Activated CD4-positive, alpha-beta T cell treated with anti-CD3 and anti-CD28 coated beads for 4 hours (primary cell): ENCODE results near the gene SPTLC1.
"Not testable (repeated sequence)": the region's sequence is repeated elsewhere in the genome, so short reads cannot be mapped to it uniquely, and the experiment has no call there.

Source experiments
- DNase-seq, 2 donors: peaks; one replicate each; pipeline ENCODE4 v3.0.0-alpha.2; 2020

The SPTLC1 gene

DNA sequence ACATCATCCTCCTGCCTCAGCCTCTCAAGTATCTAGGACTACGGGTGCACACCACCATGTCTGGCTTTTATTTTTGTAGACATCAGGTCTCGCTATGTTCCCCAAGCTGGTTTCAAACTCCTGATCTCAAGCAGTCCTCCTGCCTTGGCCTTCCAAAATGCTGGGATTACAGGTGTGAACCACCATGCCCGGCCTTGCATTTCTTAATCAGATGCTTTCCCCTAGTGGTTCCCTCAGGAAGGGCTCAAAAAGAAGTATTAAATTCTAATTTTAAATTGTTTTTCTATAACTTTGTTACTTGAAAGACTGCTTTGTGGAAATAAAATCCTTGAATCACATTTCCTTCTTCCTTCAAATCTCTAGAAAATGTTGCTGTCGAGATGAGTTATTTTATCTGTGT lies 85.7 kb downstream of the SPTLC1 start:
- DNase-seq, result no peak

- DNase-seq, result no peak
Measured at GRCh38 chr9:92026206-92027002, 88.8 kb downstream of the SPTLC1 start.

- not testable (repeated sequence) for DNase-seq
Measured at GRCh38 chr9:92021785-92022541, 93.2 kb downstream of the SPTLC1 start.

DNA sequence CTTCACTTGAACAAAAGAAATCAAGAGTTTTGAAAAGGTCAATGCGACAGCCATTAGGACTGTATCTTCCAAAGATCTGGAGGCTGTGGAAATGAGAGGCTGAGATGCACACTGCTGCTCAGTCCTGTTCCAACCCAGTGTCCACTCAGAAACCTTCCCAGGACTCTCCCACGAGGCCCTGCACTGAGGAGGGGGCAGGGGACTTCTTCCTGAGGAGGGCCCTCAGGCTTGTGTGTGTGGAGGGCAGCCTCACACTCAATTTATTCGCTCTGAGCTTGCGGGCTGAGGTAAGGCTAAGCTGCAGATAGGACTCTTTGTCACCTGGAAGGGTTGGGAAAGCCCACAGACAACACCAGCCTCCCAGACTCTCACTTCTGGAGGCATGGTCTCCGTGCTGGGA lies 95.6 kb downstream of the SPTLC1 start:
- DNase-seq, result no peak

DNA sequence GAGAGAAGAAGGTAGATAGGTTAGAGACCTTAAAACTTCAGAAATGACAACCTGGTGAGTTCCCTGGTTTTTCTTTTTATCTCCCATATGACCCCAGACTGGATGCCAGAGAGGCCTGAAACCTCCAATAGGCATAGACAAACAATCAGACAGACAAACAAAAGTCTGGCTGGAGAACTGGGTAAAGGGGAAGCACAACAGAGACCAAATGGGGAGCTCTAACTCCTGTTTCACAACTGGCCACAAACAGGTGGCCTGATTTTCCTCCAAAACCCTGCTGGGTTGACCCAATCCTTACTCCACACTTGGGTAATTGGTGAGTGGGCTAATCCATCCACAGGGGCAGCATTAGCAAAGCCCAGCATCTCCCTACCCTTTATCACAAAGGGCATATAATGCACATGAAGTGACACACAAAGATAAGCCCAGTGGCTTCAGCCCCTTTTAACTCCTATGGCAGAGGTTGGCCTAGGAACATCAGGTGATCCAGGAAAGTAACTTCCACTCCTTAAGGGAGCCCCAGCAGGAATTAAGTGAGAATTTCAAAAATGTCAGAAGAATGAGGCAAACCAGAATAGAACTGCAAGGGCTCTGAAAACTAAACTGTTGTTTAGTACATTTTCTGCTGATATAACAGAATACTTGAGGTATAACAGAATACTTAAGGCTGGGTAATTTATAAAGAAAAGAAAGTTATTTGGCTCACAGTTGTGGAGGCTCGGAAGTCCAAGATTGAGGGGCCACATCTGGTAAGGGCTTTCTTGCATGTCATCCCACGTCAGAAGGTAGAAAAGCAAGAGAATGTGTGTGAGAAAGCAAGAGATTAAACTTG lies 104.3 kb downstream of the SPTLC1 start:
- DNase-seq, result no peak

DNA sequence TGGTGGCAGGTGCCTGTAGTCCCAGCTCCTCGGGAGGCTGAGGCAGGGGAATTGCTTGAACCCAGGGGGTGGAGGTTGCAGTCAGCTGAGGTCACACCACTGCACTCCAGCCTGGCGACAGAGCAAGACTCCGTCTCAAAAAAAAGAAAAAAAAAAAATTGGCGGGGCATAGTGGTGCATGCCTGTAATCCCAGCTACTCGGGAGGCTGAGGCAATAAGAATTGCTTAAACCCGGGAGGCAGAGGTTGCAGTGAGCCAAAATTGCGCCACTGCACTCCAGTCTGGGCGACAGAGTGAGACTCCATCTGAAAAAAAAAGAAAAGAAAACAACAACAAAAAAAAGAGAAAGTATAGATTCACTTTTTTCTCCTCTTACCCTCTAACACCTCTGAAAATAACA lies 105.0 kb downstream of the SPTLC1 start:
- not testable (repeated sequence) for DNase-seq

GRCh38 chr9:92008041-92008440 lies 107.2 kb downstream of the SPTLC1 start:
- no peak for DNase-seq

DNA sequence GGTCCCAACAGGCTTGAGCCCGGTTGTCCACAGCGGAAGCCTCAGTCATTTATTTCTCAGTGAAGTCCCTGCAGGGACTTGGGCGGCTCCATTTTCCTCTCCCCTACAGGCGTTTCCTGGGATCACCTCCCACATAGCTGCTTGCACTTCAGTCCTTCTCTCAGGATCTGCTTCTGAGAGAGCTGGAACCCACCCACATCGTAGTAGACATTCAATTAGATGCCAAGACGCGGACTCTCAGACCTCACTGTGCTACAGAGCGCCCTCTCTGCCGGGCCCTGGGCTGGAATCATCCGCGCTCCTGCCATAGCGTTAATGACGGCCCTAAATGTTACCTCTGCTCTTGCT lies 111.2 kb downstream of the SPTLC1 start:
- DNase-seq, result no peak

GRCh38 chr9:92003308-92004044 lies 111.7 kb downstream of the SPTLC1 start:
- DNase-seq, result no peak

GRCh38 chr9:92001948-92002347 lies 113.3 kb downstream of the SPTLC1 start:
- DNase-seq, result not testable (repeated sequence)

- no peak for DNase-seq
Measured at GRCh38 chr9:92001244-92001643, 114.0 kb downstream of the SPTLC1 start.

DNA sequence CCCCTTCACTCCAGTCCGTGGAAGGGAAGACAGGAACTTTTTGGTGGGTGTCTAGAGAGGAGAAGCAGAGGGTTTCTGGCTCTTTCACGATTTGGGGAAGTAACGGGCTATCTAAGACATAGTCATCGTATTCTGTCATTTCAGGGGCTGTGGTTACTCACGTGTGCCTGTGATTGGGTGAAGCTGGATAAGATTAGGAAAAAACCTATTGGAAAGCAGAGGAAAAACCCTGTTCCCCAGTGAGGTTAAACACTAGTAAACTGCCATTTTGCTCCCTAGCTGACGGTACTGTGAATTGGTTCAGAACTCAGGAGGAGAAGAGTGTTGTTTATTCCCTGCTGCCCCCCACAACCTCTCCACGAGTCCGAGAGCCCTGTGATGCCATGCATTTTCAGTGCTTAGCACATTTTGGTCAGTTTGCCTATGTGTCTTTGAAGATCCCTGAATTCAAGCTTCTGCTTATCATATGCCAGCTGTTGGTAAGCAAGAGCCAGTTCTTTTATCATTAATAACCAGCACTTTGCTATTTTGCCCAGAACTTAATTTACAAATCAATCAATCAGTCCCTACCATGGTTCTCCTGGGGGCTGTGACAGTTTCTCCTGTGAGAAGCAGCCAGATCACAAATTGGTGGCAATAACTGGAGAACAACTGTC lies 120.1 kb downstream of the SPTLC1 start:
- no peak for DNase-seq

GRCh38 chr9:91994422-91994821 lies 120.8 kb downstream of the SPTLC1 start:
- DNase-seq, result no peak

DNA sequence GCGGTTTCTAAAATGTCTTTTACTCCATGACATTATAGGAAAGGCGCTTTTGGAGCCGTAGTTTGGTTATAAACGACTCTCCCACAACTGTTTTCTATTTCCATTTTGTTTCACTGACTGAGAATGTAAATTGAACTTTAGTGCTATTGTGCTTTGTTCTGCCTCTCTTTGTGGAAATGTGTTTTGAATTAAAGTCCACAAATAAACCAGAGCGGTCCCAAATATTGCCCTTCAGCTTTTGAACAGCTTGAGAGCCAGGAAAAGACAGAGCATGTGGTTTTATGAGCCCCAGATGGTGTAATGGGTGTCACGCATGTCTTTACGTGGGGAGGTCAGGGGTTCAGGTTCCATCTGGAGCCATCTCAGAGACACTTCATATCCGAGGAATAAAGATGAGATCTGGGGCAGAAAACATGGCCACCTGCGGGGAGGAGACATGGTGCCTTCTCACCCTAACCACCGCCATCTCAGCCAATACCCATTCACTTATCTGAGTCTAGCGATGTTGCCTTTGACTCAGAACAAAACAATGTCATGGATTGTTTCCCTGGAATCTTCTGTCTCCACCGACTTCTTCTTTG lies 122.7 kb downstream of the SPTLC1 start:
- DNase-seq, result no peak

DNA sequence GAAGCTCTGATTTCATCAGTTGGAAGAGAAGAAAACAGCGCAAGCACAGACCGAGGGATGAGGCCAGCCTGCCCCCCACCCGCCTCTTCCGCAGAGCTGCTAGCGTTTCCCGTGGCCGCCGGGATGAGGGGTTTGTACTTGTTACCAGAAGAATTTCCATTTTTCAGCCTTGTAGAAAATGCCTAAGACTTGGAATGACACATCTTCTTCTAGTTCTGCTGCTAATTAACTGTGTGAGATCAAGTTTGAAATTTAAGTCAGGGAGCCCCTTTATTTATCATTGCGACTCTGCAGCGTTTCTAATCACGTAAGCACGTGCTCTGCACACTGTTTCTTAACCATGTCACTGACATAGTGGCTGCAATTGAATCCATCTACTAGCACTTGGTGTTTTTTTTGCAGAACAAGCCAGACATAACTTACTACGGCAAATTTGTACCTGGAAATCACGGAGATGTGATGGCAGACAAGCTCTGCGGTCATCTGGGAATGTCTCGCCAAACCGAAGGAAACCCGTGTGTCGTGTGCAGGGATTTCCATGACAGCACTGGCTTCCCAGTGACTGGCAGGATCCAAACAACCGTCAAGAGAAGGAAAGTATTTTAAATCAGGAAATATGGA lies 123.4 kb downstream of the SPTLC1 start:
- DNase-seq, result no peak

- no peak for DNase-seq
Measured at GRCh38 chr9:91986248-91986647, 129.0 kb downstream of the SPTLC1 start.

DNA sequence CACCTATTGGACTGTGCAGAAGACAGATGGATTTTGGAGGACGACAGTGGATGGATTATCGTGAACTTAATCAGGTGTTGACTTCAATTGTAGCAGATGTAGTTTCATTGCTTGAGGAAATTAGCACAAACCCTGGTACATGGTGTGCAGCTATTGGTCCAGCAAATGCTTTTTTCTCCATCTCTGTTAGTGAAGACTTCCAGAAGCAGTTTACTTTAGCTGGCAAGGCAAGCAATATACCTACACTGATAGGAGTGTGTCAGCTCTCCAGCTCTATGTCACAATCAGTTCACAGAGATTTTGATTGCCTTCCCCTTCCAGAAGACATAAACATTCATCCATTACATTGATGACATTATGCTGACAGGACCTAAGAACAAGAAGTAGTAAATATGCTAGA lies 129.5 kb downstream of the SPTLC1 start:
- no peak for DNase-seq
